Stimulated activated CD8-positive, alpha-beta memory T cell treated with anti-CD3 and anti-CD28 coated beads, Interleukin-12 subunit alpha, Interleukin-12 subunit beta, amount 100 ng/mL, for 24 hours (primary cell): Measurements from ENCODE around the gene ARHGEF40.

Experiments used
- DNase-seq: peaks from one replicate; pipeline ENCODE4 v3.0.0-alpha.2; 2020; ENCODE audit errors: extremely low read depth

ARHGEF40 gene

DNA sequence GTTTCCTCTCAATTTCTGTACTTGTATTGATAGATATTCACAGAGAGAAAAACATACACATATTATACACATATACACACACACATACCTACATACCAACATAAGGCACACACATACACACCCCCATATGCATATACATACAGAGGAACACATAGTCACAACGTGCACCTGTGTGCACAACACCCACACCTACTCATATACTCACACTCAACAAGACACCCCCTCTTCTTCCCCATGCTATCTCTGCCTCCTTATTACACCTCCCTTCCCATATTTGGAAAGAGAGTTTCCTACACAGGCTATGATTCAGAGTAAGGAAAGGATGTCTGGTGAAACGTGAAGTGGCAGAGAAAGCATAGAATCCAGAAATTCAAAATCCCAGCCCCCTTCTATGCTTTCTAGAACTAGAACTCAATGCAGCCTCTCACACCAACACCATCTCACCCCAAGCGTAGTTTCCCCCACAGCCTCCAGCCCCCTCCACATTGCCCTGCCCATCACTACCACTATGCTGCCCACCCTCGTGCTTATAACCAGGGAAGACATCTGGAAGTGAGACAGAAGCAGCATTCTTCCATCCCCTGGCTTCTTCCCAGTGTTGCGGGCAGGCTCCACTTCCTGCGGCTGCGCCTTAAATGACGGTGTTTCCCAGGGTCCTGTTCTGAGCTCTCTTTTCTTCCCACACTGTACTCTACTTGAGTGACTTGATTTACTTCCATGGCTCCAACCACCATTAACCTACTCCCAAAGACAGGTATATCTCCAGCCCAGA, 10.1 kb upstream of the ARHGEF40 start:
- no peak for DNase-seq

DNA sequence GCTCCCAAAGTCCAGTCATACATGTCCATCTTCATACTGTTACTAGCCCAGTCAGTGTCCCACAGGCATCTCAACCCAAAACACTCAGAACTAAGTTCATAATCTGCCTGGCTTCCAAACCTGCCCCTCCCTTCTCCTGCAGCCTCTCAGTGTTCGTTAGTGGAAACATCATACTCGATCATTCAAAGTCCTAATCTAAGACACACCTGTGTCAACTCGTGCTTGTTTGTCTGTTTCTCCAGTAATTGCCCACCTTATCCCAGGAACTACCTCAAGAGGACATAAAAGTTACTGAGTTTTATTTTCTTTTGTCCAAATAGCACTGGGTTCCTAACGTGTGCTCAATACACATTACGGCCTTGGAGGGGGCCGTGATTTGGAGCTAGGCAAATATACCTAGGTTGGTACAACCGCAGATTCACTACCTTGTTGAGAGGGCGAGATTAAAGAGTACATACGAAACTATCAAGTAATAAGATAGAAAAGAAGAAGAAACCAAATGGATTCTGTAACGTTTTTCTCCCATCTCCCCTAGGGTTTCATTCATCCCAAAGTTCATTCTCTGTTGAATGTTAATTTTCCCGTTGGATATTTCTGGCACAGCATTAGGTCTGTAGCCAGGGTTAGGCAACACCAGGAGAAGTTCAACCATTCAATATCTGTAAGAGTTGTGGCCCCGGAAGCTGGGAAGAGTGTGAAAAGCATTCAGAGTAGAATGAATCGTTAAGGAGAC, 9.3 kb upstream of the ARHGEF40 start:
- DNase-seq: no peak

DNA sequence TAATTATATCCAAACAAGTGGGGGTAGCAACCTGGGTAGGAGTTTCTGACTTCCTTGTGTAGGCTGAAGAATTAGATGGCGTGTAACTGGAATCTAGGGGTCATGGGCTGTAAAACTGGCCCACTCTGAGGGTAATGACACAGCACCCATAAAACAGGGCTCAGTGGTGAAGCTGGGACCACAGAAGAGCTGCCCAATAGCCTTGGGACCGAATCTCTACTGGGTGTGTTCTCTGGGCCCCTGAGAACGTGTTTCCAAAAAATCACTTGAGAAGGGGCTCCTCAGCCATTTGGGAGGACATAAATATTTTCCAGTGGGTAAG, 8.8 kb upstream of the ARHGEF40 start:
- DNase-seq: no peak

- DNase-seq: no peak
Observed at GRCh38 chr14:21063479-21063878, 6.6 kb upstream of the ARHGEF40 start.

DNA sequence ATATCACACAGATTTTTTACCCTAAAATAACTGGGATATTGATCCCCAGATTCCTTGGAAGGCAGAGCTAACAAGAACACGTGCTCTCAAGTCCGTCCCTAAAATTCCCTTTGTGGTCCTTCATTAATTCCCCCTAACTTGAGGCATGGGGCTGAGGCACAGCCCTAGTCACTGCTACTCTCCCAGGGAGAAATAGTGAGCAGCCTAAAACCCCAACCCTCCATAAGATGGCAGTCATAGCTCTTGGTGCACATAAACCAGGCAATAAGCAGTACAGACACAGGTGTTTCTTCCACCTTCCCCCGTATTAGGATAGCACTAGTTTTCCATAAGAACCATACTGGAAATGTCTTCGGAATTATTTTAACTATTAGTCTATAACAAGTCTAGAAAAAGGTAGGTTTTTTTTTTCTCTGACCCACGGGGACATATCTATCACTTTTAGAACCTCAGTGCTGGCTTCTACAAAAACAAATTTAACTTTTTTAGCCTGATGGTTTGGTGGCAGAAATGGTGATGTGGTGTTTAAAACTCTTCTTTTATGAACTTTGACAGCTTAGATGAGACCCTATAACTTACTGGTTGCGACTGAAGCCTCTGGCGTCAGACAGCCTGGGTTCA, 3.1 kb upstream of the ARHGEF40 start:
- no peak for DNase-seq

DNA sequence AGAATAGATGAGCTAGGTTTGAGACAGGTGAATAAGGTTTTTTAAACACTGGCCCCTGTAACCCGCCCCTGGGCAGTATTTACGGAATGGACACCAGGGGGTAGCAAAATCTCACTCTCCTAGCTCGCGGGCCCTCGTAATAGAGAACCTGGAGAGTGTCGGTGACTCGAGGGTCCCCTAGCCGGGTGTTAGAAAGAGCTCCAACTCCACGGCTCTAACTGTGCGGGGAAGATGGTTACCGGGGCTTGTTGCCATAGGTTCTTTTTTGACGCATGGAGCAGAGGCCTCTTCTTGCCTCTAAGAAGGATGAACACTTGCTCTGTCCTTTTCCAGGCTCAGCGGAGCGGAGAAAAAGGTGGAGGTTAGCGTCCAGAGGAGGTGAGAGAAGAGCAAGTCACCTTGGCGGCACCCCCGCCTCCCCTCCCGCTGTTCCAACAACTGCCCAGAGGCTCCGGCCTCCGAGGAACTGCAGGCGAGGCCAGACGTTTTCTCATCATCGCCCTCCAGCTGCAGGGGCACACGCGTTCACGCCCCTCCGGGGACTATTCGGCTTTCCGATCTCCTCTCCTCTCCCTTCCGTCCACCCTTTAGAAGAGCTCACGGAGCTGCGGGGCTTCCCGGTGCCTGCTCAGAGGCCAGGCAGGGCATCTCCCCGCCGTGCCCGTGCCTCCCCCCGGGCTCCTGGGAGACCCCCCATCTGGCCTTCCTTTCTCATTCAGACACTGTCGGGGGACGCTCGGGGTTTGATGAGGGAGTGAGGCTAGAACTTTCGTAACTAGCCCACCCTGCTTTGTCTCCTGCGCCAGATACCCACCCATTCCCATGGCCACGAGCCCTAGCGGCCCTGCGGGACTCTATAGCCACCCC, 1.4 kb upstream of the ARHGEF40 start:
- no peak for DNase-seq

- no peak for DNase-seq
Observed at GRCh38 chr14:21069388-21070082, 569 bp upstream of the ARHGEF40 start.

DNA sequence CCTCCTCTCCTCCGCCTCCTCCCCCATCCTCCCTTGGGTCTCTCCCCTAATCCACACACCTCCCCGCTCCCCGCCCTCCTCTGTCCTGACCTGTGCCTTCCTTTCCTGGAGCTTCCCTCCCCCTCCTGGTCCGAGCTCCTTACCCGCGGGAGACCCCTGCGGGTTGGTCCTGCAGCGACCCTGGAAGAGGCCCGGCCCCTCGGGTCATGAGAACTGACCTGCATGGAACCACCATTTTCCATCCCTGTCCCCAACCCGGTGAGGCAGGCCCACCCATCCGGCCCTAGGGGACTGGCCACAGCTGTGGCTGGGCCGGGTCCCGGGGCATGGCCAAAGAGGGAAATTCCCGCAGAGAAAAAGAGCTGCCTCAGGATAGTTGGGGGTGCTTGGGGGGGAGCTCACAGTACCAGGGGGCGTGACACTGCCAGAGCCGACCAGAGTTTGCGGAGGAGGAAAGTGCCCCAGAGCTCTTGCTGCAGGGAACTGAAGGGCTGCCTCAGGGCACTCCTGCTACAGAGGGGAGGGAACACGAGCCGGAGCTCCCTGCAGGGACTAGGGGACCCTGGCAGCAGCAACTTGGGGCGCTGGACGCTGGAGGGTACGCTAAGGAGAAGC, 613 bp downstream of the ARHGEF40 start:
- no peak for DNase-seq

GRCh38 chr14:21071225-21072030, 1.3 kb downstream of the ARHGEF40 start:
- no peak for DNase-seq

GRCh38 chr14:21072031-21072473, 1.9 kb downstream of the ARHGEF40 start:
- DNase-seq: no peak

- DNase-seq: no peak
Observed at GRCh38 chr14:21072781-21073339, 2.8 kb downstream of the ARHGEF40 start.

DNA sequence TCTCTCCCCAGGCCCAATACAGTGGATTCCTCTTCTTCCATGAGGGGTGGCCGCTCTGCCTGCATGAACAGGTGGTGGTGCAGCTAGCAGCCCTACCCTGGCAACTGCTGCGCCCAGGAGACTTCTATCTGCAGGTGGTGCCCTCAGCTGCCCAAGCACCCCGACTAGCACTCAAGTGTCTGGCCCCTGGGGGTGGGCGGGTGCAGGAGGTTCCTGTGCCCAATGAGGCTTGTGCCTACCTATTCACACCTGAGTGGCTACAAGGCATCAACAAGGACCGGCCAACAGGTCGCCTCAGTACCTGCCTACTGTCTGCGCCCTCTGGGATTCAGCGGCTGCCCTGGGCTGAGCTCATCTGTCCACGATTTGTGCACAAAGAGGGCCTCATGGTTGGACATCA, 3.8 kb downstream of the ARHGEF40 start:
- DNase-seq: no peak

- no peak for DNase-seq
Observed at GRCh38 chr14:21074398-21075272, 4.5 kb downstream of the ARHGEF40 start.

GRCh38 chr14:21075719-21076437, 5.8 kb downstream of the ARHGEF40 start:
- DNase-seq: no peak

- no peak for DNase-seq
Observed at GRCh38 chr14:21077672-21078071, 7.6 kb downstream of the ARHGEF40 start.

- no peak for DNase-seq
Observed at GRCh38 chr14:21078287-21078686, 8.2 kb downstream of the ARHGEF40 start.

DNA sequence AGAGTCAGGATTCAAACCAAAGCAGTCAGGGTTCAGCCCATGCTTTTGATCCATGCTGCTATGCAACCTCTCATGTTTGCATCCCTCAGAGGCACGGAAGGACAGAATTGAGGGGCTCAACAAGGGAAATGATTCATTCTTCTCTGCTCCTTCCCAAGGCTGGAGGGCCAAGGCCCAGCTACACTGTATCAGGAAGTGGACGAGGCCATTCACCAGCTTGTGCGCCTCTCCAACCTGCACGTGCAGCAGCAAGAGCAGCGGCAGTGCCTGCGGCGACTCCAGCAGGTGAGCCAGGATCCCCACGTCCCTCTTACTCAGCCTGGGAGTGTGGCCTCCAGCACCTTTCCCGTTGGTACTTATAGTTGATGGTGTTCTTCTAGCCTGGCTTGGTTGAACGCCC, 8.6 kb downstream of the ARHGEF40 start:
- DNase-seq: no peak

- DNase-seq: no peak
Observed at GRCh38 chr14:21081521-21082142, 11.5 kb downstream of the ARHGEF40 start.
